GM12891 (cell line): Measurements from ENCODE around the gene ARHGEF7.

Experiments used
- DNase-seq: peaks from one replicate; pipeline ENCODE4 v3.0.0; 2011; ENCODE audit warnings: low spot score; ENCODE audit not compliant: insufficient read length
- FAIRE-seq: peaks from 2 replicates; lab custom pipeline; 2011; peaks lifted over from hg19 to GRCh38; lab: Jason Lieb, UNC
- PAX5 ChIP-seq: IDR thresholded peaks from 2 replicates; pipeline ENCODE4 v1.6.1; 2011; ENCODE audit warnings: low read length, moderate library complexity, mild to moderate bottlenecking; ENCODE audit not compliant: insufficient read depth, severe bottlenecking
- POLR2A ChIP-seq: IDR thresholded peaks from 2 replicates; pipeline ENCODE4 v1.6.1; 2011; ENCODE audit warnings: low read depth, low read length, control low read depth
- POLR2AphosphoS5 ChIP-seq: IDR thresholded peaks from 2 replicates; pipeline ENCODE4 v1.6.1; 2011; ENCODE audit warnings: low read depth, low read length, control low read depth
- POU2F2 ChIP-seq: IDR thresholded peaks from 2 replicates; pipeline ENCODE4 v1.6.1; 2011; ENCODE audit warnings: low read depth, mild to moderate bottlenecking, control low read depth, low read length, moderate library complexity
- SPI1 ChIP-seq: IDR thresholded peaks from 2 replicates; pipeline ENCODE4 v1.6.1; 2011; ENCODE audit warnings: low read depth, low read length, control low read depth
- TAF1 ChIP-seq: IDR thresholded peaks from 2 replicates; pipeline ENCODE4 v1.6.1; 2011; ENCODE audit warnings: low read depth, low read length, control low read depth

Gene ARHGEF7

GRCh38 chr13:111111376-111111937 is 3.7 kb upstream of the ARHGEF7 start:
- no peak for FAIRE-seq
- TF ChIP-seq POU2F2, result no peak
- TF ChIP-seq PAX5, result no peak
- TF ChIP-seq POLR2AphosphoS5, result no peak
- TF ChIP-seq TAF1, result no peak
- TF ChIP-seq POLR2A, result no peak
- TF ChIP-seq SPI1, result no peak
- no peak for DNase-seq

- TF ChIP-seq TAF1 (no peak), POLR2AphosphoS5 (no peak), POLR2A (no peak), PAX5 (no peak), POU2F2 (no peak), SPI1 (no peak)
- DNase-seq (no peak), FAIRE-seq (no peak)
These were observed 2.9 kb upstream of the ARHGEF7 start for GRCh38 chr13:111112196-111112595.

GRCh38 chr13:111114362-111115060 is 599 bp upstream of the ARHGEF7 start:
- DNase-seq (peak; percentile 35), FAIRE-seq (peak; percentile 82)
- TF ChIP-seq POLR2A (no peak), SPI1 (no peak), POLR2AphosphoS5 (no peak), PAX5 (no peak), TAF1 (no peak), POU2F2 (no peak)

- no peak for DNase-seq
- peak; percentile 16 for FAIRE-seq
These were observed 933 bp downstream of the ARHGEF7 start for GRCh38 chr13:111115965-111116521.

GRCh38 chr13:111116856-111117255 is 1.7 kb downstream of the ARHGEF7 start:
- FAIRE-seq, result no peak
- TF ChIP-seq SPI1 (no peak), POLR2A (no peak), POLR2AphosphoS5 (no peak), PAX5 (no peak), TAF1 (no peak), POU2F2 (no peak)

More at GRCh38 chr13:111115965-111116521, 933 bp downstream of the ARHGEF7 start:
- TF ChIP-seq POLR2AphosphoS5 (no peak), POU2F2 (no peak), TAF1 (no peak)

GRCh38 chr13:111117289-111117688 is 2.2 kb downstream of the ARHGEF7 start:
- DNase-seq (no peak), FAIRE-seq (no peak)
- TF ChIP-seq POLR2AphosphoS5 (no peak), POLR2A (no peak), PAX5 (no peak), POU2F2 (no peak), SPI1 (no peak), TAF1 (no peak)

More at GRCh38 chr13:111116856-111117255, 1.7 kb downstream of the ARHGEF7 start:
- no peak for DNase-seq

GRCh38 chr13:111117961-111118360 is 2.9 kb downstream of the ARHGEF7 start:
- FAIRE-seq (no peak), DNase-seq (no peak)
- TF ChIP-seq TAF1 (no peak), POLR2AphosphoS5 (no peak), SPI1 (no peak), POLR2A (no peak), POU2F2 (no peak), PAX5 (no peak)

GRCh38 chr13:111118898-111119607 is 3.9 kb downstream of the ARHGEF7 start:
- DNase-seq (no peak), FAIRE-seq (no peak)
- TF ChIP-seq POLR2A (no peak), POLR2AphosphoS5 (no peak), SPI1 (no peak), PAX5 (no peak), TAF1 (no peak), POU2F2 (no peak)

- DNase-seq, result no peak
- TF ChIP-seq POU2F2 (no peak), POLR2AphosphoS5 (no peak)
- FAIRE-seq, result no peak
These were observed 4.9 kb downstream of the ARHGEF7 start for GRCh38 chr13:111119966-111120365.

GRCh38 chr13:111120422-111120821 is 5.3 kb downstream of the ARHGEF7 start:
- no peak for TF ChIP-seq POLR2A
- TF ChIP-seq POU2F2, result no peak
- no peak for TF ChIP-seq SPI1
- no peak for TF ChIP-seq POLR2AphosphoS5
- TF ChIP-seq PAX5, result no peak
- no peak for TF ChIP-seq TAF1
- FAIRE-seq (no peak), DNase-seq (no peak)
